Hepatic stellate cell (primary cell): Measurements from ENCODE around the gene LRRN3.

Experiments
- DNase-seq: peaks from one replicate; pipeline ENCODE4 v3.0.0; 2011; ENCODE audit warnings: low spot score

Gene LRRN3

DNA sequence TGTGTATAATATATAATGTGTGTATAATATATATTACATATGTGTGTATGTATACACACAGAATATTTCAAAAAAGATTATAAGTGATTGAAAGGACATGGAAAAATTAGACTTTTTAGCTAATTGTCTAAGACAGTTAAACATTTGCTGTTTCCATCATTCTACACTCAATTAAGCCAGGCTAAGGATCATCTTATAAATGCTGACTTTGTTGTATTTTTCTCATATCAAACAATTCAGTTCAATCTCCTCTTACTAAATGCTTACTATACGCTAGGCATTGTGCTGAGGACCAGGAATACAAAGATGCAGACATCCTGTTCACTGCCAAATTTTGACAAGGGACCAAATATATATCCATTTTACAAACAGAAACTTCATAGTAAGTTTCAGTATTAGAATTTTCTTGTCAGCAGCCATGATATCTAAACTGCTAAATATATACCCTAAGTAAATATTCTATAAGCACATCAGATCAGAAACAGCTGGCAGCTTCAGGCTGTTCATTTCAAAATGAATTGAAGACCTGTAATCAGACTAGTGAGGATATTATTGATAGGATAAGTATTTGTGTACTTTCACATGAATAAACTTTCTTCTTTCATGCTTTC, 10.3 kb upstream of the LRRN3 start:
- no peak for DNase-seq

GRCh38 chr7:111081546-111082267, 9.2 kb upstream of the LRRN3 start:
- DNase-seq, result no peak

DNA sequence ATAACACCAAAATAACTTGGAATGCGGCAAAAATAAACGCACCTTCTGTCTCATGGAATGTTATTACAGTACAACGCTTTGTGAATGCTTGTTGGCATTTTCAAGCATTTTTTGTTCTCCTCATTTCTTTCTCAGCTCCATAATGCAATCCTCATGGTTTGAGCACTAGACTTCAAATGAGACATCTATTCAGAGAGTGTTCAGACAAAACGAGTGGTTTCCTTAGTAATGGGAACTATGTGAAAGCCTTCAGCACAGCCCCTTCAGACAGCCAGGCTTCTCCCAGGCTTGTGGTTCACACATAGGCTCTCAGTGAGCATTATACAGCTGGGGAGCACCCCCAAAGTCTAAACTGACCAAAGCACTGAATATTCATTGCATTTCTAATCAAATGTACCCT, 8.6 kb upstream of the LRRN3 start:
- peak; percentile 14 for DNase-seq

DNA sequence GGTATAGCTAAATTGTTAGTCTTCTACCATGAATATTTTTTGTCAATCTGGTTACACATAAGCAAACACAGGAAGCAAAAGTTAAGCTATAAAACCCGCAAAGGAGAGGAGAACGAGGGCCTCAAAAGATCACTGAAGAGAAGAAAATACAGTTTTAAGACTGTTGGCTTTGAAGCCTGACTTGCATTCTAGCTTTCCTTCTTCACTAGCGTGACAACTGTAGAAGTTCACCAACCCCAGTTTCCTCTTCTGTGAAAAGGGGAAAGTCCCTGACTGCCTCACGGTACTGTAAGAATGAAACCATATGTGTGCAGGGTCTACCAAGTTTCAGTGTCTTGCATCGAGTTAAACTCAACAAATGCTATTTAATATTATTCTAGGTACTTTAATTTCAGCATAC, 7.5 kb upstream of the LRRN3 start:
- no peak for DNase-seq

DNA sequence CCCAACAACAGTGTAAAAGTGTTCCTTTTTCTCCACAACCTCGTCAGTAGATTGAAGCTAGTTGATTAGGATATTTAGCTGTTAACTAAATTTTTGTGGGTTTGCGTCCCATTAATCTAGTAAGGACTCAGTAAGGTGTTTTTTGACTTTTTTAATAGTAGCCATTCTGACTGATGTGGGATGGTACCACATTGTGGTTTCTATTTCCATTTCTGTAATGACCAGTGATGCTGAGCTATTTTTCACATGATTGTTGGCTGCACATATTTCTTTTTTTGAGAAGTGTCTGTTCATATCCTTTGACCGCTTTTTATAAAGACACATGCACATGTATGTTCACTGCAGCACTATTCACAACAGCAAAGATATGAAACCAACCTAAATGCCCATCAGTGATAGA, 5.6 kb upstream of the LRRN3 start:
- DNase-seq, result no peak

- DNase-seq, result no peak
Measured at GRCh38 chr7:111086532-111086931, 4.4 kb upstream of the LRRN3 start.

- DNase-seq, result no peak
Measured at GRCh38 chr7:111088328-111088727, 2.6 kb upstream of the LRRN3 start.

GRCh38 chr7:111089822-111090426, 1.0 kb upstream of the LRRN3 start:
- no peak for DNase-seq

DNA sequence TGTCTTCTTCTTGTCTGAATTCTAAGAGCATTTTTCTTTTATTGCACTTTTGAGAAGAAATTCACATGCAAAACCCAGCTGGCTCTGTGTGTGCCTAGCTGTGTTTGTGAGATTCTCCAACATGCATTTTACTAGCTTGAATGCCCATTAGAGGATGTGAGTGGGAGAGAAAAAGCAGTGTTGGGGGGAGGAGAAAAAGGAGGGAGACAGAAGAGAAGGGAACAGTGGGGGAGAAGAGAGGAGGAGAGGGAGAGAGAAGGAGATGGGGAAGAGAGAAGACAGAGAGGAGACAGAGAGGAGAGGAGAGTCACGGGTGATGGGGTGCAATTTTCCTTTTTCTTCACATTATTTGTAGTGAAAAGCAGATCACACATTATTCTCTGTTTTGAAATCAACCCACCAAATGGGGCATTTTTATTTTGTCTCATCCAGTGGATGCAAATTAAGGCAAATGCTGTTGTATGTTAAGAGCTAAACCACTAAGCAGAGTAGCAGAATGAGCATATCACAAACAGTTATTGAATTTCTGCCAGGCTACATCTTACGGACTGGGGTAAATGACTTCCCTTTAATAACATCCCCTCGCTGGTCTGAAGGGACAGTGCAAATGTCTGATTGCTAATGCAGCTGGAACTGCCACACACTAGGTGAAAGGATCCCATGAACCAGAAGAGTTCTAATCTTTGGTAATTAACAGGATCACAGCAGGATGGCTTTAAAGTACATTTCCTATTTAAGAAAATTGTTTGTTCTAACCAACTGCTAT, 849 bp downstream of the LRRN3 start:
- no peak for DNase-seq

GRCh38 chr7:111092406-111093236, 1.7 kb downstream of the LRRN3 start:
- no peak for DNase-seq

GRCh38 chr7:111093496-111093895, 2.6 kb downstream of the LRRN3 start:
- DNase-seq, result no peak

DNA sequence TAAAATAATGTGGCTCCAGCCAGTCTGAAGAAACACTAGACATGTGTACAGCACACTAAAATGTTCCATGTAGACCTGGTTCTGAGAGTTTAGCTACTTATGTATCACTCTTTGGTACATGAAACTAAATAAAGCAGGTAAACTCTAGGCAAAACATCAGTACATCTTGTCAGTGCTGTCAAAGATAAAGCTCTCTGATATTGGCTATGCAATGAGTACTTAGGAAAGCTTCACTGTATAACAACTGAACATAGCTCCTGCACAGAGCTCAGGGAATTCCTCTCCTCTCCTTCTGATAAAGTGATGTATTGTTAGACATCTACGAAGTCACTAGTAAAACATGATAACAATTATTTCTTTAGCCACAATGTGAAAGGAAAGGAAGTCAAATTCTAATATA, 3.5 kb downstream of the LRRN3 start:
- no peak for DNase-seq

GRCh38 chr7:111096997-111097396, 6.1 kb downstream of the LRRN3 start:
- DNase-seq, result no peak

DNA sequence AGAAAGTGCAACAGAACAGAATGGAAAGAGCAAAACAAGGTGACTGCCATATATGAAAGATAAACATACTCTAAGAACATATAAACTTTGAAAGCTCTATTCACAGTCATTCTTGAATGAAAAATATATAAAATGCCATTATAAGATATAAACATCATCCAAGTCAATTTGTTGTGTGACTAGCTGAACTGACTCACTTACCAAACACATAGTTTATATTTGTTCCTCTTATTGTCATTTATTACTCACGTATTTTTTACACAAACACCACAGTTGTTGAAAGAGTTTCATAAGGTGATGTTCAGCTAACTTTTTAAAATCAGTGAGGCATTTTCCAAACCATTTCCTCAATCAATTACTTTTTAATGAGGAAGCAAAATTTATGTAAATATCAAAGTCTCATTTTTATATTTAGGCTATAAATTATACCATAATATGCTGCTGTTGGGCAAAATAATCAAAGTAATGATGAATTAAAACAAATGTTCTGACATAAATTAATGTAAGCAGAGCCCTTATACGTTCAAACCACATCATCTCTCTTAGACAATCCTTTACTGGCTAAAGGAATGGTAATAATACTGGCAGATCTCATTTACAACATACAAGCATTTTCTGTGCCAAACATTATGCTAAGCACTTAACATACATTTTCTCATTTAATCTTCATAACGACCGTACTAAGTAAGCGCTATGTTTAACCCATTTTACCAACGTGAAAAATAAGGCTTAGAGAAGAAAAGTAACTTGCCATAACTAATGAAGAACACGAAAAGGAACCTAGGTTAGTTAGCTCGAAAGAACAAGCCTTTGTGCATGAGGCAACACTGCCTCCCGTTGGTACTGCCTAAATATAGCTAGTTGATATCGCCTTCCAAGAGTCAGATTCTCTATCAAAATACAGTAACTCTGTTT, 7.3 kb downstream of the LRRN3 start:
- DNase-seq, result no peak

- no peak for DNase-seq
Measured at GRCh38 chr7:111098926-111099250, 8.0 kb downstream of the LRRN3 start.

DNA sequence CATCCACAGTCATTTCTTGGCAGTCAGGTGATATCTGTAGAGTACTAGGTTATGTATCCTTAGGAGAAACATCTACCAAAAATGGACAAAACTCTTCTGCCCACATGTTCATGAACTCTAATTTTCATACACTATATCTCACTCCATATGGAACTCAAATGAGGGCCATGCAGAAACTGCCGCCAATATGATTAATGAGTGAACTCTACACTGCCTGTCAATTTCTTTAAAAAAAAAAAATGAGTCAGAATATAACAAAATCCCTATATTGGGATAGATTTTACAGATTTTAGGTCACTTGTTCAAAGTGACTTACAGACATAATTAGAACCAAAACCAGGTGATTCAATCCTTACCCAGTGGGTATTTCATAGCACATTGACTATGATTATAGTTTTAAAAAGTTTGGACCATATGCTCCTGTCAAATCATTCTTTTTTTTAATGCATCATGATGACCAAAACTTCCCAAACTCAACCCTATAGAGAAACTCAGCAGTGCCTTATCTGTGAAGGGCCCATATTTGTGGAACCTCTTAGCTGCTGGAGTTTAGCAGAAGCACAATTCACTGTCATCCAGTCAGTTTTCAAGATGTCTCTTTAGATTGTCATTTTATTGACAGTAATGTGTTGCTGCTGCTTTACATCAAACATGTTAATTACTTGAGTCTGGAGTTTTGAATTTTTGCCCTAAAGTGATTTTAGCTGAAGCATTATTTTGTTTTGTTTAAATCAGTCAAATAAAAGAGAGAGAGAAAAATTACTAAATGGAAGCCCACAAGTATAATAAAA, 11.1 kb downstream of the LRRN3 start:
- DNase-seq, result no peak

GRCh38 chr7:111103136-111103535, 12.2 kb downstream of the LRRN3 start:
- no peak for DNase-seq

DNA sequence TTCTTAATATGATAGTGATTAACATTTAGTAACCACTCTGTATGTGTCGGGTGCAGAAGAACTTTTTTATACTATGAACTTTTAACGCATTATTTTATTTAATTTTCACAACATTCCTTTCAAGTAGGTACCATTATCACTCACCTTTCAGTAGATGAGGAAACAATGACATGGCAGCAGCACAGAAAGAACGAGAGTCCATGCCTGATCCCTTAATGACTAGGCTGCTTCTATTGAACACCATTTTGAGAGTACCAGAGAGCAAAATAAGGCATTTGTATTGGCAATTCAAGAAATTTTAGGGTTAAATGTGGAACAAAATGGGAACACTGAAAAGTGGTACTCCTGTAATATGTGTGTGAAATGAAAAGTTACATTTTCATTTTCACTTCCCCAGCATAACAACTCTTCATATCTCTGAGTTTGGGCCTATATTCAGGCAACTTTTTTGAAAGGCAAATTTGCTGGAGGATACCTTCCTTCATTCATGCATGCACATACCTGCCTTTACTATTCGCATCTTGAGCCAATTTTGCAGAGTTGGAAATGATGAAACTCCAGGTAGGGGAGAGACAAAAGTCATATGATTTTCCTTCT, 12.8 kb downstream of the LRRN3 start:
- no peak for DNase-seq

GRCh38 chr7:111104710-111105109, 13.8 kb downstream of the LRRN3 start:
- DNase-seq, result no peak

DNA sequence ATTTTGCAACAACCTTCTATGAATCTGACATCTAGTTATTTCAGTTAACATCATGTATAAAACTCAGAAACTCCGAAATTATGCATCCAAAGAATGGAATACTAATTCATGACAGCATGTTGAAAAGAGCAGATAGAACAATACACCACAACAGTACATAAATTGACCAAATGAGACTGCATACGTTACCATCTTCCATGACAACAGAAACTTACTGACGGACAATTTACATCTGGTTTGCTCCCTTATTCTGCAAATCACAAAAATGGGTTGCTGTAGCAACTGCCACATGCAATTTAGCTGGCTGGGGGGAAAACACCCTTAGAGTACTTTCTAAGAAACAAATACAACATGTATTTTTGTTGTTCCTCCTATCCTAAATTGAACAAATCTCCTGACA, 14.3 kb downstream of the LRRN3 start:
- no peak for DNase-seq
